H1 (cell line): ENCODE measurements around the gene ARMC9. TPM values are rescaled to one million over a fixed set of nuclear protein-coding genes. Genes with fewer than 3 reads are reported as not detected.

Source experiments
- ASH2L ChIP-seq: fragments of 200-600, 300-600 bp; sonication (generic); IDR thresholded peaks from one replicate; pipeline ENCODE4 v1.7.1; 2017; ENCODE audit warnings: low read length
- GTF2F1 ChIP-seq: IDR thresholded peaks from 2 replicates; pipeline ENCODE4 v1.6.1; 2012; ENCODE audit warnings: low read depth, low read length, improper control_type of control experiment, borderline replicate concordance
- MAFK ChIP-seq: IDR thresholded peaks from 2 replicates; pipeline ENCODE4 v1.6.1; 2012; ENCODE audit warnings: low read depth, mild to moderate bottlenecking, improper control_type of control experiment, low read length
- TEAD4 ChIP-seq: IDR thresholded peaks from 2 replicates; pipeline ENCODE4 v1.6.1; 2012; ENCODE audit warnings: low read depth, low read length, inconsistent platforms, mixed read lengths
- ZNF274 ChIP-seq: IDR thresholded peaks from 2 replicates; pipeline ENCODE4 v1.7.0; 2012; ENCODE audit warnings: low read length, borderline replicate concordance; ENCODE audit errors: extremely low read depth
- polyA plus RNA-seq, 7 experiments: library from polyadenylated mRNA; depleted of rRNA in 3 of 7; stranded (reverse) in 5 of 7; unstranded in 2 of 7; fragments of >200 nt in 5 of 7; fragments of 200-250 nt in 2 of 7; gene quantifications; 1 replicate in 5 of 7; 2 replicates in 1 of 7; 4 replicates in 1 of 7; pipeline versions ENCODE4 v1.2.1 to v1.2.3, GENCODE V29; 2011 to 2013; ENCODE audit warnings: missing spikeins in 2 of 7, mixed read lengths in 2 of 7
- total RNA-seq: library from RNA; stranded (reverse); fragmentation: NEBNext Ultra II Directional; extraction: Animal tissue kit (Norgen Biotek cat#: 25700); gene quantifications from 2 replicates; pipeline ENCODE4 v1.2.1, GENCODE V29; 2021

Gene ARMC9
- total and polyA plus RNA-seq, 2 of the 8 experiments (the other 6 are each of a cell fraction or from before 2014, with no cell fraction given): 23.2 to 36.1 TPM

- no peak for TF ChIP-seq ZNF274
- TF ChIP-seq ASH2L: no peak
- no peak for TF ChIP-seq GTF2F1
- no peak for TF ChIP-seq MAFK
- TF ChIP-seq TEAD4: no peak
These were observed 95.7 kb downstream of the ARMC9 start (continued) for GRCh38 chr2:231294116-231294515.
